GM10248 (cell line): ENCODE results near the gene UBASH3B.
A peak's percentile ranks its signal among the peaks of the same experiment; 100 is the strongest.
"Not testable (repeated sequence)": the region's sequence is repeated elsewhere in the genome, so short reads cannot be mapped to it uniquely, and the experiment has no call there.

Experiments used
- CTCF ChIA-PET: fragments of 300-600 bp; sonication (Branson Sonifier 250); formaldehyde crosslinking; extraction: SDS; loops from one replicate; lab custom pipeline; 2021; ENCODE audit warnings: antibody characterized with exemption; lab: Yijun Ruan, JAX
- POLR2A ChIA-PET: fragments of 350-650 bp; sonication (Branson Sonifier 250); formaldehyde crosslinking; extraction: SDS; loops from one replicate; lab custom pipeline; 2020; ENCODE audit warnings: antibody characterized with exemption; lab: Yijun Ruan, JAX
- DNase-seq: peaks from one replicate; pipeline ENCODE4 v3.0.0; 2012; ENCODE audit errors: extremely low spot score
- TF ChIP-seq, protein P1 (sequence below): IDR thresholded peaks from 2 replicates; pipeline ENCODE4 v1.5.1; 2012; ENCODE audit warnings: mild to moderate bottlenecking, low read depth; ENCODE audit errors: extremely low read depth, missing control alignments, control extremely low read depth

UBASH3B gene, protein sequence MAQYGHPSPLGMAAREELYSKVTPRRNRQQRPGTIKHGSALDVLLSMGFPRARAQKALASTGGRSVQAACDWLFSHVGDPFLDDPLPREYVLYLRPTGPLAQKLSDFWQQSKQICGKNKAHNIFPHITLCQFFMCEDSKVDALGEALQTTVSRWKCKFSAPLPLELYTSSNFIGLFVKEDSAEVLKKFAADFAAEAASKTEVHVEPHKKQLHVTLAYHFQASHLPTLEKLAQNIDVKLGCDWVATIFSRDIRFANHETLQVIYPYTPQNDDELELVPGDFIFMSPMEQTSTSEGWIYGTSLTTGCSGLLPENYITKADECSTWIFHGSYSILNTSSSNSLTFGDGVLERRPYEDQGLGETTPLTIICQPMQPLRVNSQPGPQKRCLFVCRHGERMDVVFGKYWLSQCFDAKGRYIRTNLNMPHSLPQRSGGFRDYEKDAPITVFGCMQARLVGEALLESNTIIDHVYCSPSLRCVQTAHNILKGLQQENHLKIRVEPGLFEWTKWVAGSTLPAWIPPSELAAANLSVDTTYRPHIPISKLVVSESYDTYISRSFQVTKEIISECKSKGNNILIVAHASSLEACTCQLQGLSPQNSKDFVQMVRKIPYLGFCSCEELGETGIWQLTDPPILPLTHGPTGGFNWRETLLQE

DNA sequence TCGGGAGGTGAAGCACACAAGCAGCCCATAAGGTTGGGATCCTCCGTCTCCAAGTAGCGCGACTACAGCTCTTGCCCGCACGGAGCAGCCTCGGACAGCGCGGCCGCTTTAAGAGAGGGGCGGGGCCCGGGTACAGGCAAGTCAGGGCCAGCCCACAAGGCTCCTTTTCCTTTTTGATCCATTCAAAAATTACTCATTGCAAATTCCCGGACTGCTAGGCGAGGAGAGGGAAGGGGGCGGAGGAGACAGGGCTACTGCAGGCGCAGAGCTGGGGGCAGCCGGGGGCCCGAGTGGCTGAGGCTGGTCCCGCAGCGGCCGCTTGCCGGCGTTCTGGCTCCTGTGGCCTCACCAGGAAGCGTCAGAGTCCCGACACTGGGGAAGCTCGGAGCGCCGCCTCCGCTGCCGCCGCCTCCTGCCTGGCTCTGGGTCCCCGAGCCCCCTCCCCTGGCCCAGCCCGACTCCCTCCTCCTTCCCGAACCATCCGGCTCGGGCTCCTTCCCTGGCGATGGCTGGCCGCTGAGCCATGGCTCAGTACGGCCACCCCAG lies at the start of gene UBASH3B:
TSS of gene UBASH3B (plus strand) at position 196 of the 546 bp plus-strand sequence. CDS start at position 524, 328 bp downstream.
- ChIA-PET CTCF (interaction anchor here (0.9 to 3.6 kb wide), 19 partner anchors 9 to 606 kb away, joined by 3 to 29 read pairs (median 4); no protein-coding TSS in a partner anchor), POLR2A (interaction anchor here (0.6 to 1.8 kb wide), 3 partner anchors 19 to 407 kb away, joined by 3 to 5 read pairs (median 5); partner anchors contain the start of gene HSPA8)
- peak; percentile 68 for DNase-seq
- TF ChIP-seq, protein P1, sequence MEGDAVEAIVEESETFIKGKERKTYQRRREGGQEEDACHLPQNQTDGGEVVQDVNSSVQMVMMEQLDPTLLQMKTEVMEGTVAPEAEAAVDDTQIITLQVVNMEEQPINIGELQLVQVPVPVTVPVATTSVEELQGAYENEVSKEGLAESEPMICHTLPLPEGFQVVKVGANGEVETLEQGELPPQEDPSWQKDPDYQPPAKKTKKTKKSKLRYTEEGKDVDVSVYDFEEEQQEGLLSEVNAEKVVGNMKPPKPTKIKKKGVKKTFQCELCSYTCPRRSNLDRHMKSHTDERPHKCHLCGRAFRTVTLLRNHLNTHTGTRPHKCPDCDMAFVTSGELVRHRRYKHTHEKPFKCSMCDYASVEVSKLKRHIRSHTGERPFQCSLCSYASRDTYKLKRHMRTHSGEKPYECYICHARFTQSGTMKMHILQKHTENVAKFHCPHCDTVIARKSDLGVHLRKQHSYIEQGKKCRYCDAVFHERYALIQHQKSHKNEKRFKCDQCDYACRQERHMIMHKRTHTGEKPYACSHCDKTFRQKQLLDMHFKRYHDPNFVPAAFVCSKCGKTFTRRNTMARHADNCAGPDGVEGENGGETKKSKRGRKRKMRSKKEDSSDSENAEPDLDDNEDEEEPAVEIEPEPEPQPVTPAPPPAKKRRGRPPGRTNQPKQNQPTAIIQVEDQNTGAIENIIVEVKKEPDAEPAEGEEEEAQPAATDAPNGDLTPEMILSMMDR = peak; percentile 16

DNA sequence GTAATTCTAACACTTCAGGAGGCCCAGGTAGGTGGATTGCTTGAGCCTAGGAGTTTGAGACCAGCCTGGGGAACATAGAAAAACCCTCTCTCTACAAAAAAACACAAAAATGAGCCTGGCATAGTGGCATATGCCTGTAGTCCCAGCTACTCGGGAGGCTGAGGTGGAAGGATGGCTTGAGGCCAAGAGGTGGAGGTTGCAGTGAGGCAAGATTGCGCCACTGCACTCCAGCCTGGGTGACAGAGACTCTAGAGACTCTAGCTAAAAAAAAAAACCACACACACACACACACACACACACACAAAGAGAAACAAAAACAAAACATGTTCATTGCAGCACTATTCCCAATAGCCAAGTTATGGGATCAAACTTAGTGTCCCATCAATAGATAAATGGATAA lies 48.4 kb upstream of the UBASH3B start:
- CTCF ChIA-PET = interaction anchor here (1.7 kb wide), 1 partner anchor 22 kb away, joined by 4 read pairs; no protein-coding TSS in a partner anchor
- DNase-seq, POLR2A ChIA-PET: not testable (repeated sequence)

DNA sequence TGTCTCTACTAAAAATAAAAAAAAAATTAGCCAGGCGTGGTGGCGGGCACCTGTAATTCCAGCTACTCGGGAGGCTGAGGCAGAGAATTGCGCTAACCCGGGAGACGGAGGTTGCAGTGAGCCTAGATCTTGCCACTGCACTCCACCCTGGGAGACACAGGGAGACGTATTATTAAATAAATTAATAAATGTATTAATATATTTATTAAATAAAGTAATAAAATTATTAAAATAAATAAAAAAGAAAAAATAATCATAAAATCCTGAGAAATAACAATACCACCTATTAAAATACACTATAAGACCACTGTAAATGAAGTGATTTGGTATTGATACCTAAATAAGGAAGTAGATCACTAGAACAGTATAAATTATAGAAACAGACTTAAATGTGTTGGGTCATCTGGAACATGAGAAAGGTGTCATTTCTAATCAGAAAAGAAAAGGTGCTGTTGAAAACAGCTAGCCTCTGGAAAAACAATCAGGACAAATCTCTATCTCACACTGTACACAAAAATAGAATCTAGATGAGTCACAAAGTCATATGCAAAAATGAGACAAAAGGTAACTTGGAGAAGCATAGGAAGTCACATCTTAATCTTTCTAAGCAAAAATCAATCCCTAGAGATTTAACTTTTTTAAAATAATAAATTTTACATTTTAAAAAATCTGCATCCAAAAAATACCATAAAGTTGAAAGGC lies 43.2 kb upstream of the UBASH3B start:
- CTCF ChIA-PET = interaction anchor here (0.7 to 1.2 kb wide), 3 partner anchors 11 to 169 kb away, joined by 3 to 4 read pairs (median 3); no protein-coding TSS in a partner anchor
- TF ChIP-seq, protein P1 = no peak
- DNase-seq = no peak
- POLR2A ChIA-PET = no interaction called here

DNA sequence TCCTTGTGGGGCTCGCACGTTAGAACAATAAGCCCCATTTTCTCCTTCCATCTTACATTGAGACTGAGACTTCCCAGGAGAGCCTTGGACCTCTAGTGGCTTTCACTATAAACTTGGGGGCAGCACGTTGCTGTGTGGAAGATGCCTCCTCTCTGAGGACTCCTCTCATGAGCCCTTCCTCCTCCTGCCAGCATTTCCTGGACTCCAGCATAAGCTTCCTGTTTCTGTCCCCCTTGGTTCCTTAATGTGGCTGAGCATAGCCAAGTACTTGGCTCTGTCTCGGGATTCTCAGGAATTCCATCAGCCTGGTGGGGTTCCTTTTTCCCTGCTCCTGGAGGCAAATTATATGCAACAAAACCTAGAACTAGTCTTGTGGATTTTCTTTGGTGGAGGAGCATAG lies 38.8 kb upstream of the UBASH3B start:
- POLR2A ChIA-PET = no interaction called here
- CTCF ChIA-PET = interaction anchor here (1.2 to 1.6 kb wide), 2 partner anchors 11 to 36 kb away, joined by 3 to 4 read pairs; no protein-coding TSS in a partner anchor
- DNase-seq = no peak
- TF ChIP-seq, protein P1 = no peak

DNA sequence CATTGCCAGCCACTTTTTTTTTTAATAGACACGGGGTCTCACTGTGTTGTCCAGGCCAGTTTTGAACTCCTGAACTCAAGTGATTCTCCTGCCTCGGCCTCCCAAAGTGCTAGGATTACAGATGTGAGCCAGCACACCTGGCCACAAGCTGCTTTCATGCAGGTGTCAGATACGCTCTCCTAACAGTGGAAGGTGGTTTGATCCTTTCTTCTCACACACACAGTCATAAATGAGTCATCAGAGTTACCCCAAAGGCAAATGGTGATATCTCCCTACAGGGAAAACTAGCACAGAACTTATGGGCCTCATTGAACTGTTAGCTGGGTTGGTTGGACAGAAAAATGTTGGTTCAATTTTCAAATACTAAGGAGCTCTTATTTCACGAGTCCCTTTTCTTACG lies 38.2 kb upstream of the UBASH3B start:
- ChIA-PET POLR2A (no interaction called here), CTCF (interaction anchor here (1.2 to 1.6 kb wide), 3 partner anchors 10 to 37 kb away, joined by 3 to 4 read pairs (median 3); no protein-coding TSS in a partner anchor)
- no peak for DNase-seq

DNA sequence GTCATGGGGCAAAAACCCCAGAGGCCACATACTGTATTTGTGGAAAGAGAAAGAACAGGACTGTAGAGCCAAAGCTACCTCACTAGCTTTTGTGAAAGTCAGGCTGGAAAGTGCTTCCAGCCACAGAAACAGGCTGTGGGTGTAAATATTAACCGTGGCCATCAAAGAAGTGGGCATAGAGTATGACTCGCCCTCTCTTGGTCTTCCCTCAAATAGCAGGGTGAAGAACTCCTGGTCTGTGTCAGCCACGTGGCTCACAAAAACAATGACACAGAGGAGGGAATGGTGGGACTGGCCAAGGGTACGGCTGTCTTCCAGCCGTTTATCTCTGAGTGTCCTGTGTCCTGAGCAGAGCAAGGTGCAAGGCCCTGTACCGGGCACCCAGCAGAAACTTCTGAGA lies 37.6 kb upstream of the UBASH3B start:
- ChIA-PET CTCF (interaction anchor here (1.4 kb wide), 1 partner anchor 37 kb away, joined by 3 read pairs; no protein-coding TSS in a partner anchor), POLR2A (no interaction called here)
- DNase-seq = no peak
- TF ChIP-seq, protein P1 = no peak

More for the DNA sequence above, 38.2 kb upstream of the UBASH3B start:
- TF ChIP-seq, protein P1 = no peak
